Measurements from ENCODE around the gene MAP7.

Gene MAP7

DNA sequence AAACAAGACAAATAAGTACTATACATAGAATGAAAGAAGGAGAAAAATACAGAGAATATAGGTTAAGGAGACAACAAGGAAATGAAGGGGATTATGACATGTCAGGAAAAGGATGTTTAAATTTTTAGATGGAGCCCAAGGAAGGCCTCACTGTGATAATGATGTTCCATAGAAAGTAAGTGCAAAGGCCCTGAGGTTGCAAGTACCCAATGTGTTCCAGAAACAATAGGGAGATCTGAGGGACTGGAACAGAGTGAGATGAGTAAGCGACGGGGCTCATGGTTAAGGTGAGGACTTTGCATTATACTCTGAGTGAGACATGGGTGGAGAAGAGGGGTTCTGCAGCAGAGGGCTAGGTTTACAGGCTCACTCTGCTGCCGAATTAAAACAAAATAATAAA, 137.8 kb downstream of the MAP7 start:
- Histone ChIP-seq H3K27ac (ENCODE audit: low read length) (no peak overlapping the region), H3K79me2 (ENCODE audit: low read length) (no peaks in the 10 kb centered on the region), H4K20me1 (ENCODE audit: insufficient read depth, low read length) (no peaks in the 10 kb centered on the region), H3K27me3 (ENCODE audit: low read depth, low read length) (no peaks in the 10 kb centered on the region), H3K9me3 (ENCODE audit: insufficient read depth, low read length) (no peaks in the 10 kb centered on the region), H3K36me3 (replicated peaks; ENCODE audit: low read depth, low read length) (no peaks in the 10 kb centered on the region), H3K4me3 (ENCODE audit: low read length) (no peak overlapping the region), H3K4me1 (ENCODE audit: low read length) (peaks cover 19% of the 10 kb centered on the region), H3K4me2 (ENCODE audit: low read length) (no peak overlapping the region), H3K9ac (ENCODE audit: low read length) (no peak overlapping the region), H2AFZ (ENCODE audit: low read depth, low read length) (no peak overlapping the region)
- TF ChIP-seq, protein P1, sequence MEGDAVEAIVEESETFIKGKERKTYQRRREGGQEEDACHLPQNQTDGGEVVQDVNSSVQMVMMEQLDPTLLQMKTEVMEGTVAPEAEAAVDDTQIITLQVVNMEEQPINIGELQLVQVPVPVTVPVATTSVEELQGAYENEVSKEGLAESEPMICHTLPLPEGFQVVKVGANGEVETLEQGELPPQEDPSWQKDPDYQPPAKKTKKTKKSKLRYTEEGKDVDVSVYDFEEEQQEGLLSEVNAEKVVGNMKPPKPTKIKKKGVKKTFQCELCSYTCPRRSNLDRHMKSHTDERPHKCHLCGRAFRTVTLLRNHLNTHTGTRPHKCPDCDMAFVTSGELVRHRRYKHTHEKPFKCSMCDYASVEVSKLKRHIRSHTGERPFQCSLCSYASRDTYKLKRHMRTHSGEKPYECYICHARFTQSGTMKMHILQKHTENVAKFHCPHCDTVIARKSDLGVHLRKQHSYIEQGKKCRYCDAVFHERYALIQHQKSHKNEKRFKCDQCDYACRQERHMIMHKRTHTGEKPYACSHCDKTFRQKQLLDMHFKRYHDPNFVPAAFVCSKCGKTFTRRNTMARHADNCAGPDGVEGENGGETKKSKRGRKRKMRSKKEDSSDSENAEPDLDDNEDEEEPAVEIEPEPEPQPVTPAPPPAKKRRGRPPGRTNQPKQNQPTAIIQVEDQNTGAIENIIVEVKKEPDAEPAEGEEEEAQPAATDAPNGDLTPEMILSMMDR (IDR thresholded peaks at IDR 0.05; ENCODE audit: low read depth, low read length): no peak
- TF ChIP-seq EZH2phosphoT487 (IDR thresholded peaks at IDR 0.05; ENCODE audit: low read depth): no peak

- no peak overlapping the region for H3K27ac ChIP-seq (ENCODE audit: low read length)
These were observed 138.5 kb downstream of the MAP7 start for GRCh38 chr6:136411453-136412354.

GRCh38 chr6:136411025-136411325, 139.2 kb downstream of the MAP7 start:
- TF ChIP-seq EZH2phosphoT487 (IDR thresholded peaks at IDR 0.05; ENCODE audit: low read depth): no peak
- TF ChIP-seq, protein P1 (IDR thresholded peaks at IDR 0.05; ENCODE audit: low read depth, low read length): no peak
- no peaks in the 10 kb centered on the region for H4K20me1 ChIP-seq (ENCODE audit: insufficient read depth, low read length)
- H3K79me2 ChIP-seq (ENCODE audit: low read length): no peaks in the 10 kb centered on the region
- H3K4me3 ChIP-seq (ENCODE audit: low read length): no peak overlapping the region
- peaks cover 19% of the 10 kb centered on the region for H3K4me1 ChIP-seq (ENCODE audit: low read length)
- H3K27ac ChIP-seq (ENCODE audit: low read length): no peak overlapping the region
- no peak overlapping the region for H2AFZ ChIP-seq (ENCODE audit: low read depth, low read length)
- no peaks in the 10 kb centered on the region for H3K27me3 ChIP-seq (ENCODE audit: low read depth, low read length)
- H3K9ac ChIP-seq (ENCODE audit: low read length): no peak overlapping the region
- H3K9me3 ChIP-seq (ENCODE audit: insufficient read depth, low read length): no peaks in the 10 kb centered on the region
- peak overlapping the region; percentile 83 for H3K4me2 ChIP-seq (ENCODE audit: low read length)
- no peaks in the 10 kb centered on the region for H3K36me3 ChIP-seq (replicated peaks; ENCODE audit: low read depth, low read length)

More at GRCh38 chr6:136411453-136412354, 138.5 kb downstream of the MAP7 start:
- TF ChIP-seq, protein P1 (IDR thresholded peaks at IDR 0.05; ENCODE audit: low read depth, low read length): no peak
- TF ChIP-seq EZH2phosphoT487 (IDR thresholded peaks at IDR 0.05; ENCODE audit: low read depth): no peak
- Histone ChIP-seq H3K4me2 (ENCODE audit: low read length) (no peak overlapping the region), H4K20me1 (ENCODE audit: insufficient read depth, low read length) (no peaks in the 10 kb centered on the region), H3K9me3 (ENCODE audit: insufficient read depth, low read length) (no peaks in the 10 kb centered on the region), H3K9ac (ENCODE audit: low read length) (no peak overlapping the region), H3K27me3 (ENCODE audit: low read depth, low read length) (no peaks in the 10 kb centered on the region), H3K79me2 (ENCODE audit: low read length) (no peaks in the 10 kb centered on the region), H3K36me3 (replicated peaks; ENCODE audit: low read depth, low read length) (no peaks in the 10 kb centered on the region), H2AFZ (ENCODE audit: low read depth, low read length) (no peak overlapping the region), H3K4me3 (ENCODE audit: low read length) (no peak overlapping the region), H3K4me1 (ENCODE audit: low read length) (peaks cover 19% of the 10 kb centered on the region)

- Histone ChIP-seq H2AFZ (ENCODE audit: low read depth, low read length) (no peak overlapping the region), H3K27me3 (ENCODE audit: low read depth, low read length) (no peaks in the 10 kb centered on the region), H3K4me2 (ENCODE audit: low read length) (peak overlapping the region; percentile 83), H3K9me3 (ENCODE audit: insufficient read depth, low read length) (no peaks in the 10 kb centered on the region), H3K4me1 (ENCODE audit: low read length) (peaks cover 19% of the 10 kb centered on the region), H3K27ac (ENCODE audit: low read length) (no peak overlapping the region), H3K79me2 (ENCODE audit: low read length) (no peaks in the 10 kb centered on the region), H3K4me3 (ENCODE audit: low read length) (peak overlapping the region; percentile 28), H4K20me1 (ENCODE audit: insufficient read depth, low read length) (no peaks in the 10 kb centered on the region), H3K9ac (ENCODE audit: low read length) (no peak overlapping the region), H3K36me3 (replicated peaks; ENCODE audit: low read depth, low read length) (no peaks in the 10 kb centered on the region)
- TF ChIP-seq EZH2phosphoT487 (IDR thresholded peaks at IDR 0.05; ENCODE audit: low read depth): no peak
- TF ChIP-seq, protein P1 (IDR thresholded peaks at IDR 0.05; ENCODE audit: low read depth, low read length): no peak
These were observed 139.8 kb downstream of the MAP7 start for GRCh38 chr6:136410201-136411024.

Data from OCI-LY3 (cell line).